ENCODE results near the gene HCRT.
"Not testable (repeated sequence)": the region's sequence is repeated elsewhere in the genome, so short reads cannot be mapped to it uniquely, and the experiment has no call there.

Gene HCRT

DNA sequence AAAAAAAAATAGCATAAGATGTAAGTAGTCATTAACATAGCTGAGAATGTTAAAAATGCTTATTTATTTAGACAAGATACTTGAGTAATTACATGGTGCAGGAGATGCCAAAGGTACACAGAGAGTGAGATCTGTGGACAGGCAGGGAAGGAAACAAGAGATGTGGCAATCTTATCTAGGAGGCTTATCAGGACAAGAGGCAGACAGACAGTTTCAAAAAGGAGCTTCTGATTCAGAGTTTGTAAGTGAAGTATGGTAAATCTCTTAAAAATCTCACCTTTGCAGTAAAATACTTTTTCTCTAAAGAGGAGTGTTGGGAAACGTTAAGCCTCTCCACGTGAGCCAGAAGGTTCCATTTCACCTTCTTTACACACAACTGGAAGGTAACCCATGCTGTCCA is 28.9 kb upstream of the HCRT start:
- no peaks in the 10 kb centered on the region for H3K4me1 ChIP-seq
- peaks cover 98% of the 10 kb centered on the region for H3K36me3 ChIP-seq
- no peak overlapping the region for H3K9ac ChIP-seq
- no peak overlapping the region for H3K4me2 ChIP-seq
- no peak overlapping the region for H3K27ac ChIP-seq
- TF ChIP-seq Cebpa-rat (IDR thresholded peaks at IDR 0.05): no peak
- H3K27me3 ChIP-seq: no peaks in the 10 kb centered on the region
- no peaks in the 10 kb centered on the region for H4K20me1 ChIP-seq
- H3K4me3 ChIP-seq: no peak overlapping the region
- no peaks in the 10 kb centered on the region for H3K9me3 ChIP-seq

DNA sequence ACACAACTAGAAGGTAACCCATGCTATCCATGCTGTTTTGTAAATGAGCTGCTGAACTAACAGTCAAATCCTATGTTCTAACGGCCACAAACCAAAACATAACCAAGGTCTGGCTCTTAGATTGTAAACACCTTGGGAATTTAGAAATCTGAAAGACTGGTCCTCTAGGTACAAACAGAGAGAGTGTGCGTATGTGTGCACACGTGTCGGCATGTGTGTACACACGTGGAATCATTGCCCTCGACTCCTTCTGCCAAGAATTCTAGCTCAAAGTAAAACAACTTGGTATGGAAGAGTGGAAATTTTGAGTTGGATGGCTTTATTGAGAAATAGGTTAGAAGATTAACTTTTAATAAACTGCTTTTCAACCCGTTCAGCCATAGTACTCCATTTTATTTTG is 27.1 kb upstream of the HCRT start:
- H3K27ac ChIP-seq: no peak overlapping the region
- peaks cover 100% of the 10 kb centered on the region for H3K36me3 ChIP-seq
- no peak overlapping the region for H3K9ac ChIP-seq
- H4K20me1 ChIP-seq: no peaks in the 10 kb centered on the region
- TF ChIP-seq Cebpa-rat (IDR thresholded peaks at IDR 0.05): no peak
- H3K27me3 ChIP-seq: no peaks in the 10 kb centered on the region
- no peaks in the 10 kb centered on the region for H3K9me3 ChIP-seq
- H3K4me3 ChIP-seq: no peak overlapping the region
- H3K4me2 ChIP-seq: no peak overlapping the region
- H3K4me1 ChIP-seq: no peaks in the 10 kb centered on the region

DNA sequence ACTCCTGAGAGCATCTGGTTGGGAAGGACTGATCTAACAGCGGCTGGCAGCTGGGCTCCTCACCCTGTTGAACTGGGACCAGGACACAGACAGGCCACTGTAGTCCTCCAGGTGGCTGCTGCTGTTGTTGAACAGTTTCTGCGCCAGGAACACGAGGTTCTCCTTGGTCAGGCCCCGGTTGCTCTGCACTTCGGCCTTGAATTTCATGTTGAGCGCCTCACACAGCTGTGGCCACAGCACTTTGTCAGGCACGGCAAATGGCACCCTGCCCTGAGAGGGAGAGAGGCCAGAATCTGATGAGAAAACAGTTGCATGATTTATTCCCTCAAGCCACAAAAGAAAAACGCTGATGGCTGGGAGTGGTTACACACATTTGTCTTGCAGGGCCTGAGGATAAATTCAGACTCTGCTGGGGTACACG is 26.7 kb upstream of the HCRT start:
- H3K27ac ChIP-seq, H3K9me3 ChIP-seq, H3K27me3 ChIP-seq, H4K20me1 ChIP-seq, H3K4me1 ChIP-seq, H3K4me3 ChIP-seq, H3K4me2 ChIP-seq, H3K9ac ChIP-seq: not testable (repeated sequence)
- peaks cover 100% of the 10 kb centered on the region for H3K36me3 ChIP-seq

DNA sequence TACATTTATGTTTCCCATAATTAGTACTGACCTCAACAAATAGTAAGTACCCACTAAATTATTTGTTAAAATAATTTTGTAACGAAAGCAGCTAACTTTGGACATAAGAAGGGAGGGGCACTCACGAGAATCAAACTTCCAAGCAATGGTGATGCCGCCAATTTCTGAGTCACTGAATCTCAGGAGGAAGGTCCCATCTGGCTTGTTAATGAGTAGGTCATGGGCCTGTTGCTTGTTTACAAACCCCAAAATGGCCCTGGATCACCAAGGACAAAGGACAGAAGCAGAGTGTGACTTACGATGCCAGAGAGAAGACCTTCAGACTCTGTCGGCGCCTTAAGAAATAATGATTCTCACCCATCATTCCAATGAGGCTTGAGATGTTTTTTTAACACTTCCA is 24.8 kb upstream of the HCRT start:
- Histone ChIP-seq H3K27me3 (no peaks in the 10 kb centered on the region), H3K9ac (no peak overlapping the region), H3K4me1 (no peaks in the 10 kb centered on the region), H3K4me3 (no peak overlapping the region), H4K20me1 (no peaks in the 10 kb centered on the region), H3K9me3 (no peaks in the 10 kb centered on the region), H3K4me2 (no peak overlapping the region), H3K27ac (no peak overlapping the region), H3K36me3 (peaks cover 100% of the 10 kb centered on the region)
- TF ChIP-seq Cebpa-rat (IDR thresholded peaks at IDR 0.05): no peak

DNA sequence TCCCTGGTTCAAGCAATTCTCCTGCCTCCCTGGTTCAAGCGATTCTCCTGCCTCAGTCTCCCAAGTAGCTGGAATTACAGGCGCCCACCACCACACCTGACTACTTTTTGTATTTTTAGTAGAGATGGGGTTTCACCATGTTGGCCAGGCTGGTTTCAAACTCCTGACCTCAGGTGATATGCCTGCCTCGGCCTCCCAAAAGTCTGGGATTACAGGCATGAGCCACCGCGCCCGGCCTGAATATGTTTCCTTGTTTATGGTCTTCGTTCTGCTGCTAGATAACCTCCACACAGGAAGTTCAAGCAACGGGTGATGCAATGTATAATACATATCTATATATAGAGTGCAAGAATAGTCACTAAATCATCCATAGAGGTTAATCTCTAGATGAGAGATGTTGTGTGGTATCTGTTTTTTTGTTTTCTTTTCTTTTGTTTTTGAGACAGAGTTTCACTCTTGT is 20.9 kb upstream of the HCRT start:
- not testable (repeated sequence) for H3K4me2 ChIP-seq, H3K4me1 ChIP-seq, H3K9me3 ChIP-seq, H3K4me3 ChIP-seq, H3K9ac ChIP-seq, H4K20me1 ChIP-seq, H3K27ac ChIP-seq, H3K27me3 ChIP-seq
- peaks cover 100% of the 10 kb centered on the region for H3K36me3 ChIP-seq

DNA sequence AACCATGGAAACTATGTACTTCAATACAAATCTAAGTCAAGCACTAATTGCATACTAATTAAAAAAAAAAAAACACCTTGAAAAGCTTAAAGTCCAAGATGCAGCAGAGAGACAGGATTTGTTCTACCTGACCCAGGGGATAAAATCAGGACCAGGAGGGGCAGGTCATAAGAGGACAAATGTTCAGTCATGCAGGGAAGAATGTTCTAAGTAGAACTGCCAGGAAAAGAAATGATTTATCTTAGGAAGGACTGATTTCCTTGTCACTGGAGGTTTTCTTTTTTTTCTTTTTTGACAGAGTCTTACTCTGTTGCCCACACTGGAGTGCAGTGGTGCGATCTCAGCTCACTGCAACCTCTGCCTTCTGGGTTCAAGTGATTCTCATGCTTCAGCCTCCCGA is 18.1 kb upstream of the HCRT start:
- H3K4me1 ChIP-seq: peaks cover 11% of the 10 kb centered on the region
- no peak overlapping the region for H3K9ac ChIP-seq
- H3K27ac ChIP-seq: no peak overlapping the region
- H3K4me3 ChIP-seq: no peak overlapping the region
- TF ChIP-seq Cebpa-rat (IDR thresholded peaks at IDR 0.05): no peak
- H4K20me1 ChIP-seq: no peaks in the 10 kb centered on the region
- no peaks in the 10 kb centered on the region for H3K9me3 ChIP-seq
- no peaks in the 10 kb centered on the region for H3K27me3 ChIP-seq
- H3K4me2 ChIP-seq: no peak overlapping the region
- H3K36me3 ChIP-seq: peaks cover 89% of the 10 kb centered on the region

DNA sequence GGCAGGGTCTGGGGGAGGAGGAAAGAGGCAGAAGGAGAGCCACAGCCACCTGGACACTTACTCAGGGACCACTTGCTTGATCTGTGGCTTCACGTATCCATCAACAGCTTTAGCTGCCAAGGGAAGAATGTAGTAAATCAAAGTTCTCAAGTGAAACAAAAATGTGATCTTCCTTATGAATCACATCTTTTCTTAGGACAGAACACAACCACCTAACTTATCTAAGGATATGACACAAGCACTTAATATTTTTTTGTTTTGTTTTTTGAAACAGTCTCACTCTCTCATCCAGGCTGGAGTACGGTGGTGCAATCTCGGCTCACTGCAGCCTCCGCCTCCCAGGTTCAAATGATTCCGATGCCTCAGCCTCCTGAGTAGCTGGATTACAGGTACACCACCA is 17.4 kb upstream of the HCRT start:
- TF ChIP-seq Cebpa-rat (IDR thresholded peaks at IDR 0.05): no peak
- Histone ChIP-seq H3K4me3 (no peak overlapping the region), H3K4me1 (peaks cover 11% of the 10 kb centered on the region), H3K4me2 (no peak overlapping the region), H3K27me3 (no peaks in the 10 kb centered on the region), H3K9me3 (no peaks in the 10 kb centered on the region), H3K36me3 (peaks cover 83% of the 10 kb centered on the region), H3K9ac (no peak overlapping the region), H4K20me1 (no peaks in the 10 kb centered on the region), H3K27ac (no peak overlapping the region)

DNA sequence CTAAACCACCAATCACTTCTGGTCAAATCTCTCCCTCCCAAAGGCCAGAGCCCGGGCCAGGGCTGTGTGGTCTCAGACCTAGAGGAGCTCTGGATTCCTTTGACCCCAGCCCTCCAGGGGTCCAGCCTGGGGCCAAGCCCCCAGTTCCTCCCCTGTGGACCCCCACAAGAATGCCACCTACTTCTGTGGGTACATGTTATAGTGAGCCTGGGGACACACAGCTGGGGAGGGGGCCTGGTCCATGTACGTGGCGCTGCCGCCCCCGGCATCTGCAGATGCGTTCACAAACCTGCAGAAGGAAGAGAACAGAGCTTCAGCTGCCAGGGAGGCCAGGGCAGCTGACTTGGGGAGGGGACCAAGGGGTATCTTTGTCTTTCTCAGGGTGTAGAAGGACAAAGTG is 16.9 kb upstream of the HCRT start:
- no peaks in the 10 kb centered on the region for H4K20me1 ChIP-seq
- H3K27ac ChIP-seq: no peak overlapping the region
- H3K9me3 ChIP-seq: no peaks in the 10 kb centered on the region
- H3K4me1 ChIP-seq: peaks cover 11% of the 10 kb centered on the region
- no peak overlapping the region for H3K4me2 ChIP-seq
- H3K4me3 ChIP-seq: no peak overlapping the region
- 0 out of 2 replicates have a peak overlapping the region, but pooled peaks have one; percentile 1 for H3K9ac ChIP-seq
- no peak for TF ChIP-seq Cebpa-rat (IDR thresholded peaks at IDR 0.05)
- no peaks in the 10 kb centered on the region for H3K27me3 ChIP-seq
- peaks cover 77% of the 10 kb centered on the region for H3K36me3 ChIP-seq

DNA sequence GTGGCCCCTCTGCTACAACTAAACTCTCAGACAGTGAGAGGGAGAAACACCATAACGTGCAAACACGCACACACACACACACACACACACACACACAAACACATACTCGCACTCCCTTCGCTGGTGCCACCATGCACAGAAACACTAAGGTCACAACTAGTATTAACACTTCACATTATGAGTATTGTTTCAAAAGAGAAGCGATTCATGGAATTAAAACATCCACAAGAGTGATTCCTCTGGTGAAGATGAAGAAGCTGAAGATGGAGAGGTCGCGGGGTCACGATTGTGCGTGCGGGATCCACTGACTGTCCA is 16.2 kb upstream of the HCRT start:
- Histone ChIP-seq H3K36me3 (peaks cover 70% of the 10 kb centered on the region), H3K4me2 (no peak overlapping the region), H3K9me3 (no peaks in the 10 kb centered on the region)

DNA sequence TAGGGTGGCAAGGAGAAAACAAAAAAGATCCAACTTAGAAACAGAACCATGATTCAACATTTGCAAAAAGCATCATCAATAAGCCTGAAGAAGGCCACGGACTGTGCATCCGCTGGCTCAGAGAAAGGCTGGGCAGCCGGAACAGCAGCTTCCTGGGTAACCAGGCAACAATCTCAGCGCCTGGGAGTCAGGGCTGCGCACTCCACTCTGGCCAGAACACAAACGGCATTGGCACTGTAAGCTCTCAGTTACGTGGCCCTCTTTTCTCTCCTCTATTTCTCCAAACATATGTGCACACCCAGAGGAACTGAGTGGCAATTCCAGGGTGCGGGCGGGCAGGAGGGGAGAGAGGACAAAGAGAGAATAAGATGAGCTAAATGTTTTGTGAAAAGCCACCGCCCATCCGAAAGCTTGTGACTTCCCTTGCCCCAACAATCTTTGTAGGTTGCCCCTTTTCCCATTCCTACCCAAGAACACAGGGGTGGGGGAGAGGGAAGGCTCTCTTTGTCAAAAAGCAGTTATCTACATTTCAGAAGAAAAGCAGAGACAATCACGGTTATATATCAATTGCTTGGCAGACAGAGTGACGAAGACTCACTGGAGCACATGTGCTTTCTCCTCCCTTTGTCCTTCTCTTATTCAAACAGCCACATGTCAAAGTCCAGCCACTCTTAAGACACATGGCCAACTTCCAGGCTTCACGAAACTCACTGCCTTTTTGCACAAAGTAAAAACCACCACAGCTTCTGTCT is 15.6 kb upstream of the HCRT start:
- no peak overlapping the region for H3K4me2 ChIP-seq
- H3K9ac ChIP-seq: no peak overlapping the region
- no peak overlapping the region for H3K27ac ChIP-seq
- TF ChIP-seq Cebpa-rat (IDR thresholded peaks at IDR 0.05): no peak
- H3K9me3 ChIP-seq: no peaks in the 10 kb centered on the region
- H3K4me1 ChIP-seq: peaks cover 11% of the 10 kb centered on the region
- H4K20me1 ChIP-seq: no peaks in the 10 kb centered on the region
- no peaks in the 10 kb centered on the region for H3K27me3 ChIP-seq
- H3K4me3 ChIP-seq: no peak overlapping the region
- peaks cover 65% of the 10 kb centered on the region for H3K36me3 ChIP-seq

More for the DNA sequence above, 16.2 kb upstream of the HCRT start:
- no peaks in the 10 kb centered on the region for H4K20me1 ChIP-seq
- peaks cover 11% of the 10 kb centered on the region for H3K4me1 ChIP-seq
- H3K27me3 ChIP-seq: no peaks in the 10 kb centered on the region
- TF ChIP-seq Cebpa-rat (IDR thresholded peaks at IDR 0.05): no peak
- no peak overlapping the region for H3K27ac ChIP-seq
- 0 out of 2 replicates have a peak overlapping the region, but pooled peaks have one; percentile 1 for H3K9ac ChIP-seq
- no peak overlapping the region for H3K4me3 ChIP-seq

Data from BLaER1 (cell line).